Measurements from ENCODE around the gene SMAD5.

SMAD5 gene

GRCh38 chr5:136157514-136157913 lies 24.9 kb downstream of the SMAD5 start:
- DNase-seq = no peak

GRCh38 chr5:136159457-136159856 lies 26.8 kb downstream of the SMAD5 start:
- DNase-seq = no peak

- no peak for DNase-seq
Measured at GRCh38 chr5:136162008-136162407, 29.4 kb downstream of the SMAD5 start.

DNA sequence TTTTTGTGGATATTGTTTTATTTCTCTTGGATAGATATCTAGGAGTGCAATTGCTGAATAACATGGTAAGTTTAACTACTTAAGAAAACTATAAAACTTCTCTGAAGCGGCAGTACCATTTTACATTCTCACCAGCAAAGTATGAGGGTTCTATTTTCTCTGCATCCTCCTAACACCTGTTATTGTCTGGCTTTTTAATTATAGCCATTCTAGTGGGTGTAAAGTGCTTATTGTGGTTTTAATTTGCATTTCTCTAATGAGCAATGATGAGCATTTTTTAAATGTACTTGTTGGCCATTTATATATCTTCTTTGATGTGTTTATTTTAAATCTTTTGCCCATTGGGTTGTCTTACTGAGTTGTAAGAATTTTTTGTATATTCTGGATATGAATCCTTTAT lies 31.6 kb downstream of the SMAD5 start:
- DNase-seq = no peak

DNA sequence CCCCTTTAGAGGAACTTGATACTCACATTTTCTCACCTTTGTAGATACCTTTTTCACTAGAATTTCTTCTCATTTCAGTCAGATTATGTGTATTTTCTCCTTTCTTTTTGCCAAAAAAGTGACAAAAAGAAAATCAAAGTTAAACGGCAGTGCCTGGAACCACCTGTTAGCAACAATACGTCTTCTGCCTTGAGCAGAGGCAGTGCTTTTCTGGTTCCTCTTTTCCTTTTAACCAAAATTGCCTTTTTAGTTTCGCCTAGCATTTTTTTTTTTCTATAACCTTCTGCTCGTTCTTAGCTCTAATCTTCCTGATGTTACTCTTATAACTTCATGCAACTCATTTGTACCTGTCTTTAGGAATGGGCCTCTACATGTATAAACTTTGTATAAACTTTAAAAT lies 34.3 kb downstream of the SMAD5 start:
- DNase-seq = no peak

- DNase-seq = no peak
Measured at GRCh38 chr5:136169218-136169617, 36.6 kb downstream of the SMAD5 start.

GRCh38 chr5:136174021-136174659 lies 41.5 kb downstream of the SMAD5 start:
- DNase-seq = peak; percentile 25

- DNase-seq = no peak
Measured at GRCh38 chr5:136182618-136183017, 50.0 kb downstream of the SMAD5 start.

DNA sequence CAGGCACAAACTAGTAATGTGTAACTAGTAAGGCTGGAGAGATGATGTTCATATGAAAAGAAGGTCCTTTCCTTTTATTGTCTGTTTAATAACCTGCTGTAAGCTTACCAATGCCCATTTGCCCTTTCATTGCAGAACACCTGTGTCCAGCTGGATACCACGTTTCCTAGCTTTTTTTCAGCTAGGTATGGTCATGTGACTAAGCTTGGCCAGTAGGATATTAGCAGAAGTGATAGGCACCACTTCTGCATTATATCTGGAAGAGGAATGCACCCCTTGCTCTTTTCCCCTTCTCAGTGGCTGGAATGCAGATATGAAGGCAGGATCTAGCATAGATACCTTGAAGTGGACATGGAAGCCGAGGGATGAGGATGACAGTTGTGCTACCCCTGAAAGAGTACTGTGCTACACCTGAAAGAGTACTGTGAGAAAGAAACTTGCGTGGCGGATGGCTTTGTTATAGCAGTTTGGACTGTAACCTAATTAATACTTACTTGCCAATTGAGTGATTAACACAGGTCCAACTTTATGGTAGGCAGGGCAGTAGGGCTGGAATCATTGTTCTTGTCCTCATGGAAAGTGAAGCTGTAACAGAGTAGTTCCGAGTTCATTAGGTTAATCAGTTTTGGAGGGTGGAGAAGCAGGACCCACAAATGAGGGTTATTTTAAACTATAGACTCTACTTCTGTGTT lies 53.5 kb downstream of the SMAD5 start:
- DNase-seq = no peak

DNA sequence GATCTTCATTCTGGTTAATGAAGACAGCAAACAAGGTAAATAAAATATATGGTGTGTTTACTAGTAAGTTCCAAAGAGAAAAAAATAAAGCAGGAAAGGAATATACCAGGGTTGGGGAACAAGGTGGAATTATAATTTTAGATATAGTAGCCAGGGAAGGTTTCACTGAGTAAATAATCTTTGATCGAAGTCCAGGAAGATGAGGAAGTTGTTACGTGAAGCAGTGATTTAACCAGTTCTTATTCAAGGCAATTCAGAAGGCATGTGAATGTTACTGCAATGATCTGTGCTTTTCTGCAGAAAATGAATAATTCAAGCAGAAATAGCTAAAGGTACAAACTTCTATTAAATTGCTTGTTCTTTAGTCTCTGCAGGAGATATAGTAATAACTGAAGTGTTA lies 54.2 kb downstream of the SMAD5 start:
- DNase-seq = no peak

DNA sequence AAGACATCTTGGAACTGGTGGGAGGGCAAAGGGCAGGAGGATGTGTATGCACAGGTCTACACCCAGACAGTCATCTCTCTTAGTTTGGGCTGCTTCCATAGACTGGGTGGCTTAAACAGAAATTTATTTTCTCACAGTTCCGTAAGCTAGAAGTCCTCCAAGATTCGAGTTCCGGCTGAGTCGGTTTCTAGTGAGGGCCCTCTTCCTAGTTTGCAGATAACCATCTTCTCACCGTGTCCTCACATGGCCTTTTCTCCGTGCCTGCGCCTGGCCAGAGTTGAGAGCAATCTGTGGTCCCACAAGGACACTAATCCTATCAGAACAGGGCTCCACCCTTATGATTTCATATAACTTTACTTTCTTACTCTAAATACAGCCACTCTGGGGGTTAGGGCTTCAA lies 56.2 kb downstream of the SMAD5 start:
- DNase-seq = no peak

DNA sequence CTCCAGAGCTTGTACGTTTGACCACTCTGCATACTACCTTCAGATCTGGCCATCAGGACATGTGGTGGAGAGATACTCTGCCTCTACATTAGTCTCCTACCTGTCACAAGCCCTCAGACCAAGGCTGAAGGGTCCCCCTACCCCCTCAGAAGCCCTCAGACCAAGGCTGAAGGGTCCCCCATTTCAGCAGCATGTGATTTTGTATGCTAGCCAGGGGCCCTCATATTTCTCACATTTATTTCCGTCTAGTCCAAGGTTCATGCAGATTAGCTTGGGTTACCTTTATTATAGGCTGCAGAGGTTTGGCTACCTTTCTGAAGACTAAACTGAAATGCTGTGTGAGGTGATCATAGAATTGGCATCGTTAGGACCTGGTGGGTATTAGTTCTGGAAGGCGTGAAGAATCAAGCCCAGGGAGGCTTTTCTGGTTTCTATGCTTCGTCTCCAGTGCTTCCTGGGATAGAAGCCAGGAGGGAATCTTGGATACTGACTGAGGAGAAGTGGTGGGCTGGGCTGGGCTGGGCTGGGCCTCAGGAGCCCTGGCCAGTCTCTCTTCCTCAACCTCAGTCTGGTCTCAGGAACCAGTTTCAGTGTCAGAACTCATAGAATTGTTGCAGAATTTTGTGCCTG lies 57.6 kb downstream of the SMAD5 start:
- no peak for DNase-seq

- no peak for DNase-seq
Measured at GRCh38 chr5:136190904-136191303, 58.3 kb downstream of the SMAD5 start.

DNA sequence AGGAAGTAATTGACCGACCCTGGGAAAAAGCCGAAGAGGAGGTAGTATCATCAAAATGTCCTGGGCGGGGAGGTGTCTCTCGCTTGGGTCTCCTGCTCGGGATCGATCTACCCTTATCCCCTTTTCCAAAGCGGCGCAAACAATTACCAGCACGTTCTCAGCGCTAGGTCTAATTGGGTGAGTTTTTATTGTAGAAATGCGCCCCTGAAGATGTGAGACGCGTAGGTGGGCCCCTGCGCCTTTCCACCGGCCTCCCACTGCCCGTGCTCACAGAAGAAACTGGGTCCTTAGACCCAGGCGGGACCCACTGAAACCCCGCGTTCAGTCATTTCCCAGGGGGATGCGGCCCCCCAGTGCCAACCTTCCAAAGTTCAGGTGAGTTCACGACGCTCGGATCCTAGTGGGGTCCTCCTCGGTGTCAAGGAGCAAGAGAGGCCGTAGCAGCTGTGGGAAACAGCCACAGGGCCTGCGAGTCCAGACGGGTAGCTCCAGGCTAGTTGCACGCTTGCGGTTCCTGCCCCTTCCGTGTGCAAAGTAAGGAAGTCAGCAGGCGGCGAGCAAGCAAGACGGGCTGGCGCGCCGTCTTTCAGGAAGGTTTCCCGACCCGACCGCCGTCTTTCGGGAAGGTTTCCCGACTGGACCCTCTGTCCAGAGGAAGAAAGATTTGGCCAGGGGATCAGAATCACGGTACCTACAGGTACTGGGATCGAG lies 58.8 kb downstream of the SMAD5 start:
- DNase-seq = no peak

- peak; percentile 18 for DNase-seq
Measured at GRCh38 chr5:136192015-136192525, 59.4 kb downstream of the SMAD5 start.

GRCh38 chr5:136192526-136193321 lies 60.1 kb downstream of the SMAD5 start, which contains the start of gene SMIM32:
SMIM32 (minus strand) TSS chr5:136193162; CDS start chr5:136192524, 638 bp downstream.
- DNase-seq = peak; percentile 49

DNA sequence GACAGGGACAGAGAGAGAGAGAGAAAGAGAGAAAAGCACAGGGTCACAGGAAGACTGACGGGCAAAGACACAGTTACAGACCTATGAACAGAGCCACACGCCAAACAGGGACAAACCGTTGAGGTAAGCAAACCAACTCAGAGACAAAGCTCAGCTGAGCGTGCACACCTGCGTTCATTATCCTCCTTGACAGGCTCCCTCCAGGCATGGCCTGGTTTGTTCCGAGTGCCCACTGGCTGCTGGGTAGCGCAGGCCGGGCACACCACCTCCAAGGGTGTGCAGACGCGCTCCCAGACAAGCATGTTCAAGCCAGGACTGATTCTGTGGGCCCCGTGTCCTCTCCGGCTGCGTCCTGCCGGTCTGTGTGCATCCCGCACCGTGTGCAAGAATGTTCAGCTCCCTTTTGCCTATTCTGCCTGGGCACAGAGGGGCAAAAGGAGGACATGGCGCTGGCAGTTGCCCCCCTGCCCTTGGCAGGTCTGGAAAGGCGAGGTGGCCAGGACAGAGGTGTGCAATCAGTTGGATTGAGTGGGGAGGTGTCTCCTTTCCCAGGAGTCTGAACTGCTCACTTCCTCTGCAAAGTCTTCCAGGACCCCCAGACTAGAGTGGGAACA lies 60.8 kb downstream of the SMAD5 start:
- no peak for DNase-seq

DNA sequence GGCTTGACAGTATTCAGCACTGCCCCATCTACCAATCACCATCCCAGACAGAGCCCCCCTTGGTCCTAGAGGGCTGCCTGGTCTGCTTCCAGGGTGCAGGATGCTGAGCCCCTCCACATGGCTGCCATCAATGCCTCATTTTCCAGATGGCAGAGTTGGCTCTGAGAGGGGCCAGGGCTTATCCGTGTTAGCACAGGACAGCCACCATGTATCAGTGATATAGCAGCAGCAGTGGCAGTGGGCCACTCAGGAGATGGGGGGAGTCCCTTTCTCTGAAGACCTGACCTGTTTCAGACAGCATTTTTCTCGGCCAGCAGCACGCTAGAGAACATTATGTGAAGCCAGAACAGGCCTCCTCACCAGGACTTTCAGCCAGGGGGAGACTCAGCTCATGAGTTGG lies 61.9 kb downstream of the SMAD5 start:
- DNase-seq = no peak

- DNase-seq = no peak
Measured at GRCh38 chr5:136195971-136196820, 63.6 kb downstream of the SMAD5 start.

- no peak for DNase-seq
Measured at GRCh38 chr5:136197462-136198142, 65.0 kb downstream of the SMAD5 start.
